ENCODE data around the gene NACA2. TPM values are rescaled to one million over a fixed set of nuclear protein-coding genes. Genes with fewer than 3 reads are reported as not detected.

NACA2 gene
- total RNA-seq, 1 donor from 2014 or later, result not detected

DNA sequence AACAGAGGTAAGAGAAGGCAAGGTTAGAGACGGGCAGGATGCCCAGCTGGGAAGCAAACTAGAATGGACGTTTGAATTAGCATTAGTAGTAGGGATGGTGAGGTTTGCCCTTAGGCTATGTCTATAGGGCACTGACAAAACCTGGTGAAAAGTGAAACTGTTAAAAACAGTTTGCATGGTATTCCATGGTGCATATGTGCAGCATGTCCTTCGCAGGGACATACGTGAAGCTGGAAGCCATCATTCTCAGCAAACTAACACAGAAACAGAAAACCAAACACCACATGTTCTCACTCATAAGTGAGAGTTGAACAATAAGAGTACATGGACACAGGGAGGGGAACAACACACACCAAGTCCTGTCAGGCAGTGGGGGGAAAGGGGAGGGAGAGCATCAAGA, 25.8 kb downstream of the NACA2 start:
- Mint-ChIP-seq H3K27me3 (peaks cover 17% of the 10 kb centered on the region), H3K9me3 (no peaks in the 10 kb centered on the region), H3K4me1 (ENCODE audit: unreplicated experiment) (no peaks in the 10 kb centered on the region), H3K27ac (no peak overlapping the region), H3K36me3 (no peaks in the 10 kb centered on the region), H3K4me3 (no peak overlapping the region)
- TF ChIP-seq, protein P1, sequence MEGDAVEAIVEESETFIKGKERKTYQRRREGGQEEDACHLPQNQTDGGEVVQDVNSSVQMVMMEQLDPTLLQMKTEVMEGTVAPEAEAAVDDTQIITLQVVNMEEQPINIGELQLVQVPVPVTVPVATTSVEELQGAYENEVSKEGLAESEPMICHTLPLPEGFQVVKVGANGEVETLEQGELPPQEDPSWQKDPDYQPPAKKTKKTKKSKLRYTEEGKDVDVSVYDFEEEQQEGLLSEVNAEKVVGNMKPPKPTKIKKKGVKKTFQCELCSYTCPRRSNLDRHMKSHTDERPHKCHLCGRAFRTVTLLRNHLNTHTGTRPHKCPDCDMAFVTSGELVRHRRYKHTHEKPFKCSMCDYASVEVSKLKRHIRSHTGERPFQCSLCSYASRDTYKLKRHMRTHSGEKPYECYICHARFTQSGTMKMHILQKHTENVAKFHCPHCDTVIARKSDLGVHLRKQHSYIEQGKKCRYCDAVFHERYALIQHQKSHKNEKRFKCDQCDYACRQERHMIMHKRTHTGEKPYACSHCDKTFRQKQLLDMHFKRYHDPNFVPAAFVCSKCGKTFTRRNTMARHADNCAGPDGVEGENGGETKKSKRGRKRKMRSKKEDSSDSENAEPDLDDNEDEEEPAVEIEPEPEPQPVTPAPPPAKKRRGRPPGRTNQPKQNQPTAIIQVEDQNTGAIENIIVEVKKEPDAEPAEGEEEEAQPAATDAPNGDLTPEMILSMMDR (conservative IDR thresholded peaks at IDR 0.05), result no peak
- no peak for DNase-seq (ENCODE audit: extremely low spot score, unreplicated experiment)

DNA sequence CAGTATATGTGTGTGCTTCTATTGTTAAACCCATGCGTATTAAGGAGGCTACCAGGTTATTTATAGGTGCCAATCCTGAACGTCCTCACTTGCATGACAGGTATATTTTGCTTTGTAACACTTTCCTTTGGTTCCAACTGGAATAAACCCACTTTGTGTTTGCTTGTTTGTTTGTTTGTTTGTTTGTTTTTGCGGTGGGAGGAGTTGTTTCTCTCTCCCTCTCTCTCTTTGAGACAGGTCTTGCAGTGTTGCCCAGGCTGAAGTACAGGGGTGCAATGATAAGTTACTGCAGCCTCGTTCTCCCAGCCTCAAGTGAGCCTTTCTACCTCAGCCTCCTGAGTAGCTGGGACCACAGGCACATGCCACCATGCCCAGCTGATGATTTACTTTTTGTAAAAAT, 28.7 kb downstream of the NACA2 start:
- Mint-ChIP-seq H3K36me3 (no peaks in the 10 kb centered on the region), H3K4me1 (ENCODE audit: unreplicated experiment) (no peaks in the 10 kb centered on the region), H3K9me3 (no peaks in the 10 kb centered on the region), H3K27ac (no peak overlapping the region), H3K27me3 (peaks cover 14% of the 10 kb centered on the region), H3K4me3 (no peak overlapping the region)
- TF ChIP-seq, protein P1 (conservative IDR thresholded peaks at IDR 0.05), result no peak
- no peak for DNase-seq (ENCODE audit: extremely low spot score, unreplicated experiment)

DNA sequence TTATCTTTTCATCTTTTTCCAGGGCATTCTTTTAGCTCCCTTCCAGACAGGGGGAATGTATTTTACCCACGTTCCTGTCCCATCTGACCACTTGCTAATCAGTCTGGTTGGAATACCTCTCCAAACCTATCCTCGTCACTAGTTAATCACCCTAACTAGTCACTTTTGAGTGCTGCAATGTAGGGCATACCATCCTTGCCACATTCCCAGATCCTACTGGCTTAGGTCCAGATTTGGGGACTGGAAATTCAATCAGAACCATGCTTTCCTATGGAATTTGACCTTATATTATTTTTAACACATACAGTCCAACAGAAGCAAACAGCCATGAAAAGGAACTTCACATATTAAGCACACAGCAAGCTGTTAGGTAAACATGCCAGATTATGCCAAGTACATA, 29.7 kb downstream of the NACA2 start:
- H3K27me3 Mint-ChIP-seq, result peaks cover 14% of the 10 kb centered on the region
- TF ChIP-seq, protein P1 (conservative IDR thresholded peaks at IDR 0.05), result no peak
- no peak overlapping the region for H3K27ac Mint-ChIP-seq
- no peaks in the 10 kb centered on the region for H3K36me3 Mint-ChIP-seq
- no peak for DNase-seq (ENCODE audit: extremely low spot score, unreplicated experiment)
- no peaks in the 10 kb centered on the region for H3K4me1 Mint-ChIP-seq (ENCODE audit: unreplicated experiment)
- no peak overlapping the region for H3K4me3 Mint-ChIP-seq
- no peaks in the 10 kb centered on the region for H3K9me3 Mint-ChIP-seq

DNA sequence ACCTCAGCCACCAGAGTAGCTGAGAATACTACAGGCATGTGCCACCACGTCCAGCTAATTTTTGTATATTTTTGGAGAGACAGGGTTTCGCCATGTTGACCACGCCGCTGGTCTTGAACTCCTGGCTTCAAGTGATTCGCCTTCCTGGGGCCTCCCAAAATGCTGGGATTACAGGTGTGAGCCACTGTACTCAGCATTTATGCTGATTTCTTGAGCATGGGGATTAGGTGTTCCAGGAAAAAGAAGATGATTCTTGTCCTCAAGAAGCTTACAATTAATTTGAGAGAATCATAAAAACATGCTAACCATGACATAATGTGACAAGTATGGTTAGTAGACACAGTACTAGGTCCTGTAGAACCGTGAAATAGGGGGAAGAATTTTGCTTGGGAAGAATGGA, 30.9 kb downstream of the NACA2 start:
- no peak for DNase-seq (ENCODE audit: extremely low spot score, unreplicated experiment)
- H3K4me3 Mint-ChIP-seq, result no peak overlapping the region
- H3K36me3 Mint-ChIP-seq, result no peaks in the 10 kb centered on the region
- no peaks in the 10 kb centered on the region for H3K9me3 Mint-ChIP-seq
- TF ChIP-seq, protein P1 (conservative IDR thresholded peaks at IDR 0.05), result no peak
- no peaks in the 10 kb centered on the region for H3K4me1 Mint-ChIP-seq (ENCODE audit: unreplicated experiment)
- H3K27me3 Mint-ChIP-seq, result peaks cover 12% of the 10 kb centered on the region
- no peak overlapping the region for H3K27ac Mint-ChIP-seq

DNA sequence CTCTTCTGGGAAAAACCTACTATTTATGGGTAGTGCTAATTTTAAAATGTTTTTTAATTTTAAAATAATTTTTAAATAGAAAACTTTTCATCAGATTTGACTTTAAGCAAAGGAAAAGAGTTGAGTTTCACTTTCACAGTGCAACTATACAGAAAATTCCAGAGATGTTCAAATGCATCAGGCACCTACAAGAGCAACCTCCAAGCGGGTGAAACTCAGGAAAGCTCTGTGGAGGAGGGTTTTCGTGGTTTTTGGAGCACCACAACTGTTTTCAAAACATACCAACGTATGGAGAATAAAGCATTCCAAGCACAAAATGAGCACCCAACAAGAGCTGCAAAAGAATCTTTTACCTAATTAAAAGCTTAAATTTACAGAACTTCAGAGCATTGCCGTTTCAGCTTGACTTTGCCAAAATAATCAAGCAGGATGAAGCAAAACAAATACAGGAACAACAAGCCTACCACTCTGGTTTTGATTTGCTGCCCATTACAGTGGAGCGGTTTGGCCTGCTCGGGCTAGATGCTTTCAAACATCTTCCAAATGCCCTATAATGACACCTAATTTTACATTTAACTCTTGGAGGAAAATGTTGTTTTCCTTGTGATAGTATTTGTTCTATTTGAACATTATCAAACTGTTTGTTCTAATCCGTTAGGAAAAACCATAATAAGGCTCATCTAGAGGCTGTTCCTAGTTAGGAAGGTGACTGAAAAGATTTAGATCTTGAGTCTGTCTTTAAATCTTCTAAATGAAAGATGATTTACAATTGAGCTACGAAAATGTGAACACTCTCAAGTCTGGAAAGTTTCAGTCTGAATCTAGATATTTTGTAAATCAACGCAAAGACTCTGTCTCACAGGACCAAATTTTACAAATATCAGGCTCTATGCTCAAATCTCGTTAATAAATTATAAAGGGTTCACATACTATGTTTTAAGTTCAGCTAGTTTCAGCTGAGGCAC, 34.5 kb downstream of the NACA2 start:
- peaks cover 15% of the 10 kb centered on the region for H3K27me3 Mint-ChIP-seq
- TF ChIP-seq, protein P1 (conservative IDR thresholded peaks at IDR 0.05), result no peak
- H3K4me1 Mint-ChIP-seq (ENCODE audit: unreplicated experiment), result no peaks in the 10 kb centered on the region
- H3K9me3 Mint-ChIP-seq, result no peaks in the 10 kb centered on the region
- no peak overlapping the region for H3K27ac Mint-ChIP-seq
- no peaks in the 10 kb centered on the region for H3K36me3 Mint-ChIP-seq
- DNase-seq (ENCODE audit: extremely low spot score, unreplicated experiment), result no peak
- no peak overlapping the region for H3K4me3 Mint-ChIP-seq

All from type B pancreatic cell (in vitro differentiated cells).